ENCODE data around the gene GRIN2C.
"Not testable (repeated sequence)": the region's sequence is repeated elsewhere in the genome, so short reads cannot be mapped to it uniquely, and the experiment has no call there.

GRIN2C gene

GRCh38 chr17:74859459-74860228 is at the start of gene GRIN2C:
GRIN2C (minus strand) TSS chr17:74859885; CDS start chr17:74855092, 4,793 bp downstream.
- no peak for DNase-seq

- not testable (repeated sequence) for DNase-seq
These were observed 49.4 kb upstream of the GRIN2C start for GRCh38 chr17:74909097-74909496.

- DNase-seq = no peak
These were observed 47.3 kb upstream of the GRIN2C start for GRCh38 chr17:74907012-74907411.

- DNase-seq = not testable (repeated sequence)
These were observed 46.6 kb upstream of the GRIN2C start for GRCh38 chr17:74906214-74906793.

GRCh38 chr17:74904687-74905409 is 45.2 kb upstream of the GRIN2C start:
- DNase-seq = no peak

- DNase-seq = no peak
These were observed 44.0 kb upstream of the GRIN2C start for GRCh38 chr17:74903671-74904070.

GRCh38 chr17:74903034-74903433 is 43.3 kb upstream of the GRIN2C start:
- no peak for DNase-seq

GRCh38 chr17:74901353-74902135 is 41.9 kb upstream of the GRIN2C start:
- no peak for DNase-seq

GRCh38 chr17:74900208-74900607 is 40.5 kb upstream of the GRIN2C start:
- DNase-seq = no peak

GRCh38 chr17:74898376-74898946 is 38.8 kb upstream of the GRIN2C start:
- DNase-seq = no peak

GRCh38 chr17:74893936-74894671 is 34.4 kb upstream of the GRIN2C start:
- DNase-seq = no peak

- DNase-seq = no peak
These were observed 33.6 kb upstream of the GRIN2C start, which contains the start of gene FADS6 for GRCh38 chr17:74892974-74893911. FADS6 (minus strand) TSS chr17:74893633; CDS start chr17:74893595, 38 bp downstream.

- no peak for DNase-seq
These were observed 32.5 kb upstream of the GRIN2C start for GRCh38 chr17:74892013-74892841.

- DNase-seq = no peak
These were observed 30.9 kb upstream of the GRIN2C start for GRCh38 chr17:74890554-74890953.

GRCh38 chr17:74888469-74888868 is 28.8 kb upstream of the GRIN2C start:
- no peak for DNase-seq

- DNase-seq = no peak
These were observed 23.6 kb upstream of the GRIN2C start for GRCh38 chr17:74883241-74883745.

GRCh38 chr17:74882517-74883240 is 23.0 kb upstream of the GRIN2C start:
- no peak for DNase-seq

- DNase-seq = no peak
These were observed 21.4 kb upstream of the GRIN2C start for GRCh38 chr17:74881073-74881472.

GRCh38 chr17:74879308-74879707 is 19.6 kb upstream of the GRIN2C start:
- no peak for DNase-seq

Data from AML-193 (cell line).